ENCODE measurements around the gene GNAO1.

GRCh38 chr16:56202036-56202435 lies 10.7 kb downstream of the GNAO1 start:
- TF ChIP-seq, protein P1, sequence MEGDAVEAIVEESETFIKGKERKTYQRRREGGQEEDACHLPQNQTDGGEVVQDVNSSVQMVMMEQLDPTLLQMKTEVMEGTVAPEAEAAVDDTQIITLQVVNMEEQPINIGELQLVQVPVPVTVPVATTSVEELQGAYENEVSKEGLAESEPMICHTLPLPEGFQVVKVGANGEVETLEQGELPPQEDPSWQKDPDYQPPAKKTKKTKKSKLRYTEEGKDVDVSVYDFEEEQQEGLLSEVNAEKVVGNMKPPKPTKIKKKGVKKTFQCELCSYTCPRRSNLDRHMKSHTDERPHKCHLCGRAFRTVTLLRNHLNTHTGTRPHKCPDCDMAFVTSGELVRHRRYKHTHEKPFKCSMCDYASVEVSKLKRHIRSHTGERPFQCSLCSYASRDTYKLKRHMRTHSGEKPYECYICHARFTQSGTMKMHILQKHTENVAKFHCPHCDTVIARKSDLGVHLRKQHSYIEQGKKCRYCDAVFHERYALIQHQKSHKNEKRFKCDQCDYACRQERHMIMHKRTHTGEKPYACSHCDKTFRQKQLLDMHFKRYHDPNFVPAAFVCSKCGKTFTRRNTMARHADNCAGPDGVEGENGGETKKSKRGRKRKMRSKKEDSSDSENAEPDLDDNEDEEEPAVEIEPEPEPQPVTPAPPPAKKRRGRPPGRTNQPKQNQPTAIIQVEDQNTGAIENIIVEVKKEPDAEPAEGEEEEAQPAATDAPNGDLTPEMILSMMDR (IDR thresholded peaks at IDR 0.05): no peak
- TF ChIP-seq POLR2A (IDR thresholded peaks at IDR 0.05): no peak
